Calu3 (cell line): ENCODE data around the gene MAP10. TPM values are rescaled to one million over a fixed set of nuclear protein-coding genes. Genes with fewer than 3 reads are reported as not detected.
"Not testable (repeated sequence)": the region's sequence is repeated elsewhere in the genome, so short reads cannot be mapped to it uniquely, and the experiment has no call there.

Source experiments
- BruUV-seq: library from RNA; stranded (reverse); fragments of 400-500 nt; replicated peaks from 2 replicates; lab custom pipeline; 2021; lab: Mats Ljungman, UMichigan
- CTCF ChIA-PET: fragments of 300-600 bp; sonication (Branson Sonifier 250); formaldehyde crosslinking; loops from one replicate; lab custom pipeline; 2022; ENCODE audit warnings: antibody characterized with exemption; lab: Charles Lee
- DNase-seq: peaks from one replicate; pipeline ENCODE4 v3.0.0; 2022
- H3K27ac Mint-ChIP-seq: one replicate; pipeline ENCODE4 v1.8.0; 2022; ENCODE audit warnings: mixed read lengths; ENCODE audit not compliant: unreplicated experiment
- H3K27me3 Mint-ChIP-seq: one replicate; pipeline ENCODE4 v1.8.0; 2022; ENCODE audit warnings: mixed read lengths; ENCODE audit not compliant: unreplicated experiment
- H3K36me3 Mint-ChIP-seq: one replicate; pipeline ENCODE4 v1.8.0; 2022; ENCODE audit warnings: mild to moderate bottlenecking, moderate library complexity, mixed read lengths; ENCODE audit not compliant: insufficient read depth, unreplicated experiment
- H3K4me1 Mint-ChIP-seq: one replicate; pipeline ENCODE4 v1.8.0; 2022; ENCODE audit warnings: mild to moderate bottlenecking, low read depth, mixed read lengths; ENCODE audit not compliant: unreplicated experiment
- H3K4me3 Mint-ChIP-seq: one replicate; pipeline ENCODE4 v1.8.0; 2022; ENCODE audit warnings: mild to moderate bottlenecking, low read depth, moderate library complexity, mixed read lengths; ENCODE audit not compliant: unreplicated experiment
- H3K9me3 Mint-ChIP-seq: one replicate; pipeline ENCODE4 v1.8.0; 2022; ENCODE audit warnings: low read depth, mixed read lengths; ENCODE audit not compliant: unreplicated experiment
- intact Hi-C: fragments of 100-400 bp; cut with micrococcal nuclease; formaldehyde crosslinking; loops from one replicate; pipeline ENCODE4 v1.10.0; 2022; ENCODE audit not compliant: unreplicated experiment
- total RNA-seq: library from RNA; stranded (reverse); gene quantifications from 2 replicates; pipeline ENCODE4 v1.2.3, GENCODE V29; 2022
- TF ChIP-seq, protein P1 (sequence below): fragments of 200-600 bp; IDR thresholded peaks from one replicate; pipeline ENCODE4 v1.8.0; 2022; ENCODE audit warnings: antibody characterized with exemption; ENCODE audit not compliant: unreplicated experiment

Gene MAP10
- total RNA-seq, 1 experiment from 2014 or later = 1.5 TPM

DNA sequence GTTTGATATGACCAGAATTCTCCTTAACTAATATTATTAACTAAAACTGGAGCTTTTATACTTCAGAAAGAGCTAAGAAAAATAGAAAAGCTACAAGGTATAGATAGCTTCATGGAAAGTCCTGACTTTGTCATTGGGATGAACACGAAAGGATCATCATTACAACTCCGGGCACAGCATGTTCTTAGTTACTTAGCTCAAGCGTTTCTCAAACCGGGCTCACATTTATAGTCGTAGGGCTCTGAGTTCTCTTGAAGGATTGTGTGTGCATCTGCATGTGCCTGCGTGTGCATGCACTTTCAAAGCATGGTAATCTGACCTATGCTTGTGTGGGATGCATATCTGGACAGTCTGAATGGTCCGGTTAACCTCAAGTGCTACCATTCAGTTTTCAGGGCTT is 20.4 kb upstream of the MAP10 start:
- H3K27ac Mint-ChIP-seq = no peak overlapping the region
- CTCF ChIA-PET = no interaction called here
- TF ChIP-seq, protein P1, sequence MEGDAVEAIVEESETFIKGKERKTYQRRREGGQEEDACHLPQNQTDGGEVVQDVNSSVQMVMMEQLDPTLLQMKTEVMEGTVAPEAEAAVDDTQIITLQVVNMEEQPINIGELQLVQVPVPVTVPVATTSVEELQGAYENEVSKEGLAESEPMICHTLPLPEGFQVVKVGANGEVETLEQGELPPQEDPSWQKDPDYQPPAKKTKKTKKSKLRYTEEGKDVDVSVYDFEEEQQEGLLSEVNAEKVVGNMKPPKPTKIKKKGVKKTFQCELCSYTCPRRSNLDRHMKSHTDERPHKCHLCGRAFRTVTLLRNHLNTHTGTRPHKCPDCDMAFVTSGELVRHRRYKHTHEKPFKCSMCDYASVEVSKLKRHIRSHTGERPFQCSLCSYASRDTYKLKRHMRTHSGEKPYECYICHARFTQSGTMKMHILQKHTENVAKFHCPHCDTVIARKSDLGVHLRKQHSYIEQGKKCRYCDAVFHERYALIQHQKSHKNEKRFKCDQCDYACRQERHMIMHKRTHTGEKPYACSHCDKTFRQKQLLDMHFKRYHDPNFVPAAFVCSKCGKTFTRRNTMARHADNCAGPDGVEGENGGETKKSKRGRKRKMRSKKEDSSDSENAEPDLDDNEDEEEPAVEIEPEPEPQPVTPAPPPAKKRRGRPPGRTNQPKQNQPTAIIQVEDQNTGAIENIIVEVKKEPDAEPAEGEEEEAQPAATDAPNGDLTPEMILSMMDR = no peak
- H3K4me3 Mint-ChIP-seq = no peak overlapping the region
- DNase-seq = no peak
- no TSS peak for BruUV-seq
- H3K4me1 Mint-ChIP-seq = no peaks in the 10 kb centered on the region
- intact Hi-C loops = no loop called here
- H3K9me3 Mint-ChIP-seq = no peaks in the 10 kb centered on the region
- H3K27me3 Mint-ChIP-seq = peaks cover 30% of the 10 kb centered on the region
- no peaks in the 10 kb centered on the region for H3K36me3 Mint-ChIP-seq

DNA sequence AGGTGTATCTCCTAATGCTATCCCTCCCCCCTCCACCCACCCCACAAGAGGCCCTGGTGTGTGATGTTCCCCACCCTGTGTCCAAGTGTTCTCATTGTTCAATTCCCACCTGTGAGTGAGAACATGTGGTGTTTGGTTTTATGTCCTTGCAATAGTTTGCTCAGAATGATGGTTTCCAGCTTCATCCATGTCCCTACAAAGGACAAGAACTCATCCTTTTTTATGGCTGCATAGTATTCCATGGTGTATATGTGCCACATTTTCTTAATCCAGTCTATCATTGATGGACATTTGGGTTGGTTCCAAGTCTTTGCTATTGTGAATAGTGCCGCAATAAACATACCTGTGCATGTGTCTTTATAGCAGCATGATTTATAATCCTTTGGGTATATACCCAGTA is 19.6 kb upstream of the MAP10 start:
- H3K27ac Mint-ChIP-seq, H3K4me1 Mint-ChIP-seq, H3K4me3 Mint-ChIP-seq, H3K36me3 Mint-ChIP-seq, DNase-seq, intact Hi-C loops, H3K9me3 Mint-ChIP-seq, CTCF ChIA-PET, BruUV-seq: not testable (repeated sequence)
- H3K27me3 Mint-ChIP-seq = peaks cover 23% of the 10 kb centered on the region

DNA sequence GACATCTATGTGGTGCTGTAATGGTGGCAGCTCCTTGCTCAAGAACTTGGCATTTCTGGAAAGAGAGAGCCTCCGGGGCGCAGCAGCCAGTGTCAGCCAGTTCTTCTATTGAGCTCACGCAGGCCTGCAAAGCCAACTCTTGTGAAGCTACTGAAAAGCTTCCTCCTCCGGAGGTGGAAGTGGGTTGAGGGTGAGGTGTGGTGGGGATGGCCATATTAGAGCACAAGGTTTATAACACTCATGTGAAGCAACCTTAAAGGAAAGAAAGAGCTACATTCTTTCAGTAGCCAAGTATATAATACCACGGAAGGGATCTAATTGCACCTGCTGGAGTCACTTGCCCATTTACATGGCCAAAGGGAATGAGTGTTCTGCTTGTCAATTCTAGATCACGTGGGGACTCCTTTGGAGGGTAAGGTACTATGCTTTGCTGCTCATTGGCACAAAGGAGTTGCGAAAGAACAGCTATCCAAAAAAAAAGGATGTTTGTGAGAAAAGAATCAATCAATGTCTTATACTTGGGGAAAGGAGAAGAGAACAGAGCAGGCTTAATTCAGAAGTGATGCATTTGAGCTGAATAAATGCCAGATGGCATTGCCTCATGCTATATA is 18.3 kb upstream of the MAP10 start:
- H3K27ac Mint-ChIP-seq = no peak overlapping the region
- H3K4me3 Mint-ChIP-seq = no peak overlapping the region
- TF ChIP-seq, protein P1 = no peak
- no peaks in the 10 kb centered on the region for H3K4me1 Mint-ChIP-seq
- DNase-seq = no peak
- CTCF ChIA-PET = interaction anchor here (0.6 kb wide), 1 partner anchor 25 kb away, joined by 5 read pairs; no protein-coding TSS in a partner anchor
- H3K36me3 Mint-ChIP-seq = no peaks in the 10 kb centered on the region
- H3K27me3 Mint-ChIP-seq = peaks cover 15% of the 10 kb centered on the region
- no peaks in the 10 kb centered on the region for H3K9me3 Mint-ChIP-seq
- intact Hi-C loops = no loop called here
- BruUV-seq = no TSS peak

DNA sequence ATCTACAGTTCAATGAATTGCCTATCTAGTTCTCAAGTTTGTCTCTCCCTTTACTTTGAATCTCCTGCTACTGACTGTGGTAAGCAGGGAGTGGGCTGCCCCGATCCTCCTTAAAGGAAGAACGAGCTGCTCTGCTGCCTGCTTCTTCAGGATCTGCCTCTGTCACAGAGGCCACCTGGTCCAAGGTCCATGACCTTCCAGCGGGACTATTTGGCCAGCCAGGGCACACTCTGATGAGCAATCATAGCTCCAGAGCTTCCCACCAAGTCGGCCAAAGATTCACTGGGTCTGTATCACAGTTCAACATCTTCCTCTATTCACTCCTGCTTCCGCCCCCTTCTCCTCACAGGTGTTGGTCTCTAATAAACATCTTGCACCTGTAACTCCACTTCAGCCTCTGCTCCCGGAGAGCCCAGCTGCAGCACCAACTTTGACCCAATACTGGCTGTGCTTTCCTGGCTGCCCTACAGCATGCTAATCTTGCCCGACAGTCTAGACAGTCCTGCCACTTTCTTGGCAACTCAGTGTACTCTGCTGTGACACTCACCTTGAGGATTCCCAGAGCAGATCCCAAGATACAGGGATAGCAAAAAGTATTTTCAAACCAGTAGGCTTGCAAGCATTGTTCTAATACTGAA is 16.9 kb upstream of the MAP10 start:
- intact Hi-C loops = no loop called here
- peaks cover 2% of the 10 kb centered on the region for H3K4me1 Mint-ChIP-seq

More for the DNA sequence above, 16.9 kb upstream of the MAP10 start:
- no peaks in the 10 kb centered on the region for H3K36me3 Mint-ChIP-seq
- CTCF ChIA-PET = no interaction called here
- TF ChIP-seq, protein P1 = no peak
- no TSS peak for BruUV-seq
- no peaks in the 10 kb centered on the region for H3K9me3 Mint-ChIP-seq
- no peak overlapping the region for H3K4me3 Mint-ChIP-seq
- H3K27me3 Mint-ChIP-seq = peaks cover 15% of the 10 kb centered on the region
- DNase-seq = no peak
- H3K27ac Mint-ChIP-seq = no peak overlapping the region
